Left ventricle myocardium inferior (tissue), 1 donor: ENCODE data around the gene SSH3. TPM values are rescaled to one million over a fixed set of nuclear protein-coding genes. Genes with fewer than 3 reads are reported as not detected.

Experiments used
- DNase-seq: peaks from one replicate; pipeline ENCODE4 v3.0.0-alpha.2; 2020
- H3K27ac ChIP-seq: fragments of 200-600 bp; replicated peaks from 2 replicates; pipeline ENCODE4 v1.8.0; 2021
- H3K27me3 ChIP-seq: fragments of 200-600 bp; 2 replicates; pipeline ENCODE4 v1.8.0; 2021; ENCODE audit warnings: low read depth
- H3K36me3 ChIP-seq: fragments of 200-600 bp; 2 replicates; pipeline ENCODE4 v1.8.0; 2021
- H3K4me1 ChIP-seq: fragments of 200-600 bp; 2 replicates; pipeline ENCODE4 v1.8.0; 2021
- H3K4me3 ChIP-seq: fragments of 200-600 bp; 2 replicates; pipeline ENCODE4 v1.8.0; 2021; ENCODE audit warnings: mild to moderate bottlenecking, moderate library complexity
- H3K9me3 ChIP-seq: fragments of 200-600 bp; replicated peaks from 2 replicates; pipeline ENCODE4 v1.8.0; 2021
- intact Hi-C: fragments of 100-400 bp; cut with micrococcal nuclease; formaldehyde crosslinking; loops from one replicate; pipeline ENCODE4 v1.11.0; 2022
- total RNA-seq: library from RNA; stranded (reverse); fragmentation: NEBNext Ultra II Directional; extraction: Animal tissue kit (Norgen Biotek cat#: 25700); gene quantifications from one replicate; pipeline ENCODE4 v1.2.1, GENCODE V29; 2021
- TF ChIP-seq, protein P1 (sequence below): fragments of 200-600 bp; IDR thresholded peaks from 2 replicates; pipeline ENCODE4 v1.8.0; 2021; ENCODE audit warnings: antibody characterized with exemption, mild to moderate bottlenecking, borderline replicate concordance
- donor health status: DM: no; HTN: yes; CAD: no; lungs with severe emphysema.

The SSH3 gene
- total RNA-seq, 1 donor from 2014 or later = 14.9 TPM

DNA sequence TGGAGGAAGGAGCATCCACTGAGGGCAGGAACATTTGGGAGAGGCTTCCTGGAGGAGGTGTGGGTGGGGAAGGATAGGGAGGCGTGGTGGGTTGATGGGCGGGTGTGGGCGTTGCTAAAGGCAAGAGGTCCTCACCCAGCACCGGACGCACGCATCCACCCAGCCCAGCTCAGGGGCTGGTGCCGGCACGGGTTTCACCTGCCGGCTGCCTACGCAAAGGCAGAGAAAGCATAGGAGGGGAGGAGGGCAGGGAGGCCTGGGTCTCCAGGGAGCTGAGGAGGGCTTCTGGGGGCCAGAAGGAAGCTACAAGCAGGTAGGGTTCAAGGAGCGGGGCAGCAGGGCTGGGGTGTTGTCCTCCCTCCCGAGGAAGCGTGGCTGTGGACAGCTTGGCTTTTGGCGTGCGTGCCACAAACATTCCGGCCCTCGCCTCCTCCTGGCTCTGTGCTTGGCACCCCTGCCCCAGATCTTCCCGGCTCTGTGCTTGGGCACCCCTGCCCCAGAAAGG is 7.8 kb downstream of the SSH3 start:
- intact Hi-C loops = no loop called here
- DNase-seq = no peak
- Histone ChIP-seq H3K27ac (no peak overlapping the region), H3K27me3 (no peaks in the 10 kb centered on the region), H3K4me1 (no peaks in the 10 kb centered on the region), H3K4me3 (no peak overlapping the region), H3K36me3 (peaks cover 15% of the 10 kb centered on the region), H3K9me3 (no peaks in the 10 kb centered on the region)
- TF ChIP-seq, protein P1, sequence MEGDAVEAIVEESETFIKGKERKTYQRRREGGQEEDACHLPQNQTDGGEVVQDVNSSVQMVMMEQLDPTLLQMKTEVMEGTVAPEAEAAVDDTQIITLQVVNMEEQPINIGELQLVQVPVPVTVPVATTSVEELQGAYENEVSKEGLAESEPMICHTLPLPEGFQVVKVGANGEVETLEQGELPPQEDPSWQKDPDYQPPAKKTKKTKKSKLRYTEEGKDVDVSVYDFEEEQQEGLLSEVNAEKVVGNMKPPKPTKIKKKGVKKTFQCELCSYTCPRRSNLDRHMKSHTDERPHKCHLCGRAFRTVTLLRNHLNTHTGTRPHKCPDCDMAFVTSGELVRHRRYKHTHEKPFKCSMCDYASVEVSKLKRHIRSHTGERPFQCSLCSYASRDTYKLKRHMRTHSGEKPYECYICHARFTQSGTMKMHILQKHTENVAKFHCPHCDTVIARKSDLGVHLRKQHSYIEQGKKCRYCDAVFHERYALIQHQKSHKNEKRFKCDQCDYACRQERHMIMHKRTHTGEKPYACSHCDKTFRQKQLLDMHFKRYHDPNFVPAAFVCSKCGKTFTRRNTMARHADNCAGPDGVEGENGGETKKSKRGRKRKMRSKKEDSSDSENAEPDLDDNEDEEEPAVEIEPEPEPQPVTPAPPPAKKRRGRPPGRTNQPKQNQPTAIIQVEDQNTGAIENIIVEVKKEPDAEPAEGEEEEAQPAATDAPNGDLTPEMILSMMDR = no peak

DNA sequence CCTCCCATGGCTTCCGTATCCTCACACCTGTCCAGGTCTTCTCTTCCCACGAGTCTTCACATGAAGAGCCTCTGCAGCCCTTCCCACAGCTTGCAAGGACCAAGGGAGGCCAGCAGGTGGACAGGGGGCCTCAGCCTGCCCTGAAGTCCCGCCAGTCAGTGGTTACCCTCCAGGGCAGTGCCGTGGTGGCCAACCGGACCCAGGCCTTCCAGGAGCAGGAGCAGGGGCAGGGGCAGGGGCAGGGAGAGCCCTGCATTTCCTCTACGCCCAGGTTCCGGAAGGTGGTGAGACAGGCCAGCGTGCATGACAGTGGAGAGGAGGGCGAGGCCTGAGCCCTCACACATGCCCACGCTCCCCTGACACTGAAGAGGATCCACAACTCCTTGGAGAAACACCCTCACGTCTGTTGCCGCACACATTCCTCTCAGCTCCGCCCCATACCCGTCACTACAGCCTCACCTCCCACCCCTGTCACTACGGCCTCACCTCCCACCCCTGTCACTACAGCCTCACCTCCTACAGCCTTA is 8.3 kb downstream of the SSH3 start:
- Histone ChIP-seq H3K27me3 (no peaks in the 10 kb centered on the region), H3K27ac (no peak overlapping the region), H3K9me3 (no peaks in the 10 kb centered on the region), H3K4me3 (no peak overlapping the region), H3K4me1 (peaks cover 3% of the 10 kb centered on the region), H3K36me3 (peaks cover 15% of the 10 kb centered on the region)
- no peak for DNase-seq
- TF ChIP-seq, protein P1 = no peak
- intact Hi-C loops = no loop called here

DNA sequence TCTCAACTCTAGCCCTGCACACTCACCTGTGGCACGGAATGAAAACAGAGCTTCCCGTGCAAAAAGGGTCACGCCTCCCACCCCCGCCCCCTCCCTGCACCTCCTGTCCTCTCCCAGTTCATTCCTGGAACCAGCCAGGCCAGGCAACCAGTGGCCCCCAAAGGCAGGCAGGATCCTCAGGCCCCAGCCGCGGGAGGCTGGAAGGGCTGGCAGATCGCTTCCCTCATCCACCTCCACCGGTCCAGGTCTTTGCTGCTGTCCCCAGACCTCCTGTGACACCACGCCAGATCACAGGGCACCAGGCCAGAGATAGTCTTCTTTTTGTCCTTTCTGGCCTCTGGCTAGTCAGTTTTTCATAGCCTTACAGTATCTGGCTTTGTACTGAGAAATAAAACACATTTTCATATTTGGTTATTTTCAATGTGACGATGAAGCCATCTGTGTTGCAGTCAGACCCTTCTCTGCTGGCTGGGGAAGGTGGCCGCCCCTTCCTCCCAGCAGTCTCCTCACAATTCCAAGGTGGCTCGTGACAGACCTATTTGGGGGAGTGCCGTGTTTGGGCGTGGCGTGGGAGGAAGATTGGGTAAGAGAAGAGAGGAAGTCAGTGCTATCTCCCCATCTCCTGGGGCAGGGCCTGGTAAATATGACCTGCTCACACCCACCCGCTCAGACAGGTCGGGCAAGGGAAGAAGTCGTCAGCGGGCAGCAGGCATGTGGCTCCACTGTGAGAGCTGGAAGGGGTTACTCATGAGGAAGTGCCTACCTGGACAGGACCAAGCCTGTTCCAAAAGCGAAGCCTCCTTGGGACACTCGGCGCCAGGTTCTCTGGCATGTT is 9.1 kb downstream of the SSH3 start:
- no peak overlapping the region for H3K27ac ChIP-seq
- H3K4me3 ChIP-seq = no peak overlapping the region
- peaks cover 13% of the 10 kb centered on the region for H3K36me3 ChIP-seq
- TF ChIP-seq, protein P1 = no peak
- H3K27me3 ChIP-seq = no peaks in the 10 kb centered on the region
- peaks cover 10% of the 10 kb centered on the region for H3K4me1 ChIP-seq
- intact Hi-C loops = no loop called here
- DNase-seq = no peak
- no peaks in the 10 kb centered on the region for H3K9me3 ChIP-seq

DNA sequence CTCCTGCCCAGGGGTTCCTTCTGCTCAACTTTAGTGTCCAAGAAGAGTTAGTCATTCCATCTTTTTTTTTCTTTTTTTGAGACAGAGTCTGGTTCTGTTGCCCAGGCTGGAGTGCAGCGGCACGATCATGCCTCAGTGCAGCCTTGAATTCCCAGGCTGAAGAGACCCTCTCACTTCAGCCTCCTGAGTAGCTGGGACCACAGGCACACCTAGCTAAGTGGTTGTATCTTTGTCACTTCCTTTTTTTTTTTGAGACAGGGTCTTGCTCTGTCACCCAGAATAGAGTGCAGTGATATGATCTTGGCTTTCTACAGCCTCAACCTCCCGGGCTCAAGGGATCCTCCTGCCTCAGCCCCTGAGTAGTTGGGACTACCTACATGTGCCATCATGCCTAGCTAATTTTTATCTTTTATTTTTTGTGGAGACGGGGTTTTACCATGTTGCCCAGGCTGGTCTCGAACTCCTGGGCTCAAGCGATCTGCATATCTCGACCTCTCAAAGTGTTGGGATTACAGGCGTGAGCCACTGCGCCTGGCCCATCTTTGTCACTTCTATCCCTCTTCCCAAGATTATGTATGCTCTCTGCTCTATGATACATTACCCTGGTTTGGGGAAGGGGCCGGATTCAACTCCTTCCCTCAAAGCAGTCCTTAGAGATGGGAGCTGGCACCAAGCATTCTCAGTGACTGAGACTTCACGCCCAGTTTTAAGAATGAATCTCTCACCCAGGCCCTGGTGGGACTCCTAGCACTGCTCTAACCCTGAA is 10.0 kb downstream of the SSH3 start:
- no peak overlapping the region for H3K27ac ChIP-seq
- TF ChIP-seq, protein P1 = no peak

DNA sequence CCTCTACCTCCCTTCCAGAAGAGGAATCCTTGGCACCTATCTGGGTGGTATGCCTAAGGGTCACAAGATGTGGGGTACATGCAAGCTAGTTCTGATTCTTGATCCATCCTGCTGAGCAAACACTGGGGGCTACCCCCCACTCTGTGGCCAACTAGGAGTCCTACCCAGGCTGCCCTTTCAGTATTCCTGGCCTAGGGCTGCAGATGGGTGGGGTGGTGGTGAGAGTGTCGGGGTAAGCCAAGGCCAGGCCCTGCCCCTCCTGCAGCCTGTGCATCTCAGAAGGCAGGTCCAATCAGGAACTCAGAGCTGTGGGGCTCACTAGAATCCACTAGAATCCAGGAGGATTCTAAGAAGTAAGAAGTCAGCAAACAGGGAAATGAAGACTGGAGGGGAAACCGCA is 10.9 kb downstream of the SSH3 start:
- H3K4me3 ChIP-seq = no peak overlapping the region
- TF ChIP-seq, protein P1 = no peak
- peaks cover 25% of the 10 kb centered on the region for H3K4me1 ChIP-seq
- H3K27me3 ChIP-seq = no peaks in the 10 kb centered on the region
- H3K27ac ChIP-seq = no peak overlapping the region
- H3K36me3 ChIP-seq = peaks cover 8% of the 10 kb centered on the region
- no peak for DNase-seq
- H3K9me3 ChIP-seq = no peaks in the 10 kb centered on the region
- intact Hi-C loops = no loop called here

More for the DNA sequence above, 10.0 kb downstream of the SSH3 start:
- peaks cover 16% of the 10 kb centered on the region for H3K4me1 ChIP-seq
- no peaks in the 10 kb centered on the region for H3K27me3 ChIP-seq
- H3K9me3 ChIP-seq = no peaks in the 10 kb centered on the region
- peaks cover 12% of the 10 kb centered on the region for H3K36me3 ChIP-seq
- H3K4me3 ChIP-seq = no peak overlapping the region
- intact Hi-C loops = no loop called here
- no peak for DNase-seq
